LoVo (cell line): ENCODE measurements around the gene ZNF76.

Experiments used
- DNase-seq: peaks from one replicate; pipeline ENCODE4 v3.0.0-alpha.2; 2016; ENCODE audit warnings: low spot score

Gene ZNF76

GRCh38 chr6:35330541-35331119, 71.1 kb downstream of the ZNF76 start:
- peak; percentile 32 for DNase-seq

- DNase-seq: peak; percentile 81
Observed at GRCh38 chr6:35332074-35332887, 72.7 kb downstream of the ZNF76 start.

GRCh38 chr6:35341557-35341956, 82.0 kb downstream of the ZNF76 start:
- DNase-seq: peak; percentile 19

- peak; percentile 96 for DNase-seq
Observed at GRCh38 chr6:35342258-35343091, 82.9 kb downstream of the ZNF76 start, which contains the start of gene PPARD. Gene PPARD, plus strand, starts transcription at chr6:35342558. Its CDS starts 68,530 bp downstream, at chr6:35411088.

- DNase-seq: no peak
Observed at GRCh38 chr6:35343092-35343834, 83.7 kb downstream of the ZNF76 start.

GRCh38 chr6:35343835-35344550, 84.5 kb downstream of the ZNF76 start:
- DNase-seq: no peak
